Fibroblast of the aortic adventitia (primary cell): ENCODE measurements around the gene ZNF107. TPM values are rescaled to one million over a fixed set of nuclear protein-coding genes. Genes with fewer than 3 reads are reported as not detected.
A peak's percentile ranks its signal among the peaks of the same experiment; 100 is the strongest.

Experiments used
- DNase-seq: peaks from one replicate; pipeline ENCODE4 v3.0.0-alpha.2; 2010; ENCODE audit warnings: low read depth
- H3K4me3 ChIP-seq: 2 replicates; pipeline ENCODE4 v1.5.1; 2011; ENCODE audit warnings: low read depth, mild to moderate bottlenecking, control low read depth, low read length, moderate library complexity
- CTCF ChIP-seq: IDR thresholded peaks from 2 replicates; pipeline ENCODE4 v1.5.1; 2011; ENCODE audit warnings: mild to moderate bottlenecking, low read length, control low read depth, inconsistent platforms; ENCODE audit not compliant: insufficient read depth
- total RNA-seq: library from RNA; depleted of rRNA; stranded (reverse); fragments of >200 nt; gene quantifications from 2 replicates; pipeline ENCODE4 v1.2.3, GENCODE V29; 2012; ENCODE audit warnings: low replicate concordance

ZNF107 gene
- total RNA-seq, 1 donor = 5.6 TPM

- DNase-seq = no peak
- H3K4me3 ChIP-seq = no peak overlapping the region
- peak; percentile 10 for TF ChIP-seq CTCF
Observed at GRCh38 chr7:64636386-64636785, 29.5 kb upstream of the ZNF107 start.

GRCh38 chr7:64637521-64638445, 28.1 kb upstream of the ZNF107 start:
- H3K4me3 ChIP-seq = no peak overlapping the region
- TF ChIP-seq CTCF = no peak
- no peak for DNase-seq

GRCh38 chr7:64638822-64639221, 27.1 kb upstream of the ZNF107 start:
- no peak for TF ChIP-seq CTCF
- no peak for DNase-seq
- H3K4me3 ChIP-seq = no peak overlapping the region

GRCh38 chr7:64639267-64640001, 26.5 kb upstream of the ZNF107 start:
- DNase-seq = no peak
- TF ChIP-seq CTCF = no peak
- no peak overlapping the region for H3K4me3 ChIP-seq

GRCh38 chr7:64640504-64640903, 25.4 kb upstream of the ZNF107 start:
- DNase-seq = no peak
- H3K4me3 ChIP-seq = no peak overlapping the region
- no peak for TF ChIP-seq CTCF

- TF ChIP-seq CTCF = no peak
- no peak overlapping the region for H3K4me3 ChIP-seq
- no peak for DNase-seq
Observed at GRCh38 chr7:64642046-64642445, 23.9 kb upstream of the ZNF107 start.
